Heart right ventricle (tissue), 16 donors: ENCODE results near the gene USP28. TPM values are rescaled to one million over a fixed set of nuclear protein-coding genes. Genes with fewer than 3 reads are reported as not detected.

Source experiments
- ATAC-seq, 8 donors: fragments of 200-7000 bp; cut with Tn5 transposase; one replicate each; pipeline ENCODE4 v1.9.1; 2020; ENCODE audit warnings: mild to moderate bottlenecking in 8 of 8, moderate library complexity in 8 of 8, moderate number of reproducible peaks in 1 of 8
- DNase-seq, 2 donors: peaks; one replicate each; pipeline ENCODE4 v3.0.0-alpha.2; 2020
- H3K27ac ChIP-seq, 10 donors: fragments of 200-600 bp; sonication (generic) in 2 of 10; one replicate each; pipeline versions ENCODE4 v1.5.0 to v1.8.0; 2020 to 2022; ENCODE audit warnings: mild to moderate bottlenecking in 3 of 10
- H3K27me3 ChIP-seq, 7 donors: fragments of 200-600 bp; one replicate each; pipeline ENCODE4 v1.8.0; 2021 to 2022; ENCODE audit warnings: mild to moderate bottlenecking in 2 of 7
- H3K36me3 ChIP-seq, 9 donors: fragments of 200-600 bp; sonication (generic) in 1 of 9; one replicate each; pipeline versions ENCODE4 v1.5.0 to v1.8.0; 2020 to 2022; ENCODE audit warnings: mild to moderate bottlenecking in 2 of 9
- H3K4me1 ChIP-seq, 9 donors: fragments of 200-600 bp; sonication (generic) in 1 of 9; one replicate each; pipeline versions ENCODE4 v1.5.0 to v1.8.0; 2020 to 2022; ENCODE audit warnings: mild to moderate bottlenecking in 4 of 9
- H3K4me3 ChIP-seq, 10 donors: fragments of 200-600 bp; sonication (generic) in 2 of 10; one replicate each; pipeline versions ENCODE4 v1.5.0 to v1.8.0; 2020 to 2022; ENCODE audit warnings: mild to moderate bottlenecking in 7 of 10, moderate library complexity in 2 of 10
- H3K9me3 ChIP-seq, 11 donors: fragments of 200-600 bp in 10 of 11; sonication (generic) in 2 of 11; one replicate each; pipeline versions ENCODE4 v1.5.0 to v1.8.0; 2013 to 2022; ENCODE audit warnings: mild to moderate bottlenecking in 2 of 11, control low read depth in 1 of 11, moderate library complexity in 1 of 11
- WGBS, 2 donors: extraction: QIAGEN DNeasy Blood & Tissue Kit; methylation state at CpG; one replicate each; pipeline ENCODE4 v1.1.7; 2013; ENCODE audit warnings: inconsistent platforms in 1 of 2; 5-methylcytosine and 5-hydroxymethylcytosine counted together
- intact Hi-C, 10 donors: fragments of 100-400 bp; cut with DNase I; formaldehyde crosslinking; loops; one replicate each; pipeline versions ENCODE4 v1.11.1 to v1.14.2; 2022
- polyA plus RNA-seq, 2 donors: library from polyadenylated mRNA; stranded (reverse); fragments of 200-250 nt; gene quantifications; one replicate each; pipeline ENCODE4 v1.2.3, GENCODE V29; 2013
- total RNA-seq, 10 donors: library from RNA; stranded (reverse); fragmentation: NEBNext Ultra II Directional in 3 of 10; extraction: Animal tissue kit (Norgen Biotek cat#: 25700) in 3 of 10; gene quantifications; one replicate each; pipeline versions ENCODE4 v1.2.1 to v1.2.4, GENCODE V29; 2021 to 2023
- TF ChIP-seq, protein P1 (sequence below), 9 donors: fragments of 200-600 bp; sonication (generic) in 2 of 9; IDR thresholded peaks; one replicate each; pipeline versions ENCODE4 v1.5.0 to v1.8.0; 2021 to 2022; ENCODE audit warnings: antibody characterized with exemption in 9 of 9, mild to moderate bottlenecking in 5 of 9, moderate library complexity in 1 of 9
- donor health status: Arrhythmogenic right ventricular cardiomyopathy.
- donor health status: ischemic (EF 13 %, LVEDD 7.1; RV severe dilation, severe dysfunction).
- donor health status: healthy with polysubstance abuse.
- donor health status: DM: no; HTN: yes; CAD: no.
- donor health status: DM: no; HTN: no; CAD: no.
- donor health status: ischemic (EF 25% LVEDD 6.9; RV normal size, moderate dysfunction).
- donor health status: ischemic (EF 25% LVEDD 5.7; RV mildly dilated, moderate dysfunction).
- donor health status: healthy.
- donor health status: DM: yes; HTN: yes; CAD: no.
- donor health status: Ischemic cardiomyopathy.
- donor health status: ischemic (EF 35%, LVEDD 5.7; RV mildly dilated, moderate dysfunction).
- donor health status: nonischemic (EF 11% LVEDD 7.7; RV severe dilation, severe dysfunction).
- donor health status: DM: yes; HTN: yes; CAD: no.
- donor health status: PGD.
- donor health status: ischemic (EF 29% LVEDD 5.4; RV normal size, mild dysfunction).
- donor health status: nonischemic (EF 23%, LVEDD 6.1; RV moderate dilation, normal function).

The USP28 gene
- total and polyA plus RNA-seq, 12 donors = 29.2 to 174 (median 132) TPM

DNA sequence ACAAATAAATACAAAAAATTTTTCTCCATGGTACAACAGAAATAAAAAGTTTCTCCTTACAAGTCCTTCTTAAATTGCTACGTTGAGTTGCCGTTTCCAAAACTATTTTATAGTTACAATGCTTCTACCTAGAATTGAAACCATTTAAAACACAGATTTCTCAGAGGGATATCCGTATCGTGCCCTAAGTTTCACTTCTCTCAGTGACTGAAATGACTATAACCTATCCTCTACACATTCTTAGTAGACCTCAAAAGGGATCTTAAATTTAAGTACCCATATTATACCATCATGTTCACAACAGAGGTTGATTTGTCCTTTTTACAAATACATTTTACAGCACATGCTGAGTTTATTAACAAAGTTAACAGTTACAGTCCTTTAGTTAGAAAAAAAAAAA is 44.1 kb downstream of the USP28 start:
- TF ChIP-seq, protein P1, sequence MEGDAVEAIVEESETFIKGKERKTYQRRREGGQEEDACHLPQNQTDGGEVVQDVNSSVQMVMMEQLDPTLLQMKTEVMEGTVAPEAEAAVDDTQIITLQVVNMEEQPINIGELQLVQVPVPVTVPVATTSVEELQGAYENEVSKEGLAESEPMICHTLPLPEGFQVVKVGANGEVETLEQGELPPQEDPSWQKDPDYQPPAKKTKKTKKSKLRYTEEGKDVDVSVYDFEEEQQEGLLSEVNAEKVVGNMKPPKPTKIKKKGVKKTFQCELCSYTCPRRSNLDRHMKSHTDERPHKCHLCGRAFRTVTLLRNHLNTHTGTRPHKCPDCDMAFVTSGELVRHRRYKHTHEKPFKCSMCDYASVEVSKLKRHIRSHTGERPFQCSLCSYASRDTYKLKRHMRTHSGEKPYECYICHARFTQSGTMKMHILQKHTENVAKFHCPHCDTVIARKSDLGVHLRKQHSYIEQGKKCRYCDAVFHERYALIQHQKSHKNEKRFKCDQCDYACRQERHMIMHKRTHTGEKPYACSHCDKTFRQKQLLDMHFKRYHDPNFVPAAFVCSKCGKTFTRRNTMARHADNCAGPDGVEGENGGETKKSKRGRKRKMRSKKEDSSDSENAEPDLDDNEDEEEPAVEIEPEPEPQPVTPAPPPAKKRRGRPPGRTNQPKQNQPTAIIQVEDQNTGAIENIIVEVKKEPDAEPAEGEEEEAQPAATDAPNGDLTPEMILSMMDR (IDR thresholded peaks at IDR 0.05) = no peak
- Histone ChIP-seq H3K27ac (no peak overlapping the region), H3K36me3 (peaks cover 0 to 100% (median 33%) of the 10 kb centered on the region in 9 donors), H3K4me1 (peaks cover 0 to 8% (median 0%) of the 10 kb centered on the region in 9 donors), H3K4me3 (no peak overlapping the region), H3K27me3 (no peaks in the 10 kb centered on the region), H3K9me3 (no peaks in the 10 kb centered on the region)
- ATAC-seq (no peak), DNase-seq (no peak)
- intact Hi-C loops = no loop called here
- WGBS, 2 donors = 90 to 93% methylated on average over 4 of the region's 4 CpGs

DNA sequence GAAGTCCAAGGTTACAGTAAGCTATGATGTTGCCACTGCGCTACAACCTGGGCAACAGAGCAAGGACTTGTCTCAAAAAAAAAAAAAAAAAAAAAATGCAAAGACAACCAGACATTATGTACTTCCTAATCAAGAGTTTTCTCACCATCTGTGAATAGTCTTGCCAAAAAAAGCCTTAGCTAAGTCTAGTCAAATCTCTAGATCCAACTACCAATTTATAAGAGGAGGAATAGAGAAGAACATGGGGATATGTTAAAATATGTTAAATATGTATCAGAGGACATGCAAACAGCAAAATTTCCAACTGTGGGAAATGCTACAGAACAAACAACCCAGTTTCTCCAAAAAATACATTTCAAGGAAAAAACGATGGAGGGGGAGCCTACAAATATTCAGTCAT is 45.6 kb downstream of the USP28 start:
- ATAC-seq = no peak
- H3K27ac ChIP-seq = no peak overlapping the region
- WGBS, 2 donors = 84 to 87% methylated on average over 2 of the region's 2 CpGs

DNA sequence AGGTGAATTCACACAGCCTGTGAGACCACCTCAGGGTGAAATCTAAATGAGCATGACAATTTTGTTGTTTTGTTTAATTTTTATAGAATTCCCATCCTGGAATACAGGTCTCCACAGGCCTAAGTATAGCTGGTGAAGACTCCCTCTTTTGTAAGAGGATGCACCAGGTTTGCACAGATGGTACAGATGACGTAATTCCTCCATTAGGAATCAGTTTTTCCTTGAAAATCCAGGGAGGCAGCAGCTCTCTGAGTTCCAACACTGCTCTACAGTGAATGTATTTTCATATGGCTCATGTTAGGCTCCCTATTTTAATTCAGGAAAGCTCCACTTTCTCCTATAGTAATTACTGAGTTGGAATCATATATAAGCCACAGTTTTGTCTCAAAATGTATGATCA is 47.2 kb downstream of the USP28 start:
- Histone ChIP-seq H3K27me3 (no peaks in the 10 kb centered on the region), H3K9me3 (no peaks in the 10 kb centered on the region), H3K4me1 (peaks cover 0 to 10% (median 0%) of the 10 kb centered on the region in 9 donors), H3K36me3 (peaks cover 0 to 100% (median 32%) of the 10 kb centered on the region in 9 donors), H3K27ac (no peak overlapping the region), H3K4me3 (no peak overlapping the region)
- TF ChIP-seq, protein P1 (IDR thresholded peaks at IDR 0.05) = no peak
- DNase-seq (no peak), ATAC-seq (no peak)
- WGBS, 2 donors = 98 to 100% methylated on average over 1 of the region's 1 CpG
- intact Hi-C loops = no loop called here

More for the DNA sequence above, 45.6 kb downstream of the USP28 start:
- TF ChIP-seq, protein P1 (IDR thresholded peaks at IDR 0.05) = no peak
- H3K4me1 ChIP-seq = peaks cover 0 to 10% (median 0%) of the 10 kb centered on the region in 9 donors
- H3K27me3 ChIP-seq = no peaks in the 10 kb centered on the region
- intact Hi-C loops = no loop called here
- H3K9me3 ChIP-seq = no peaks in the 10 kb centered on the region
- H3K36me3 ChIP-seq = peaks cover 0 to 100% (median 42%) of the 10 kb centered on the region in 9 donors
- no peak overlapping the region for H3K4me3 ChIP-seq
- DNase-seq = no peak

DNA sequence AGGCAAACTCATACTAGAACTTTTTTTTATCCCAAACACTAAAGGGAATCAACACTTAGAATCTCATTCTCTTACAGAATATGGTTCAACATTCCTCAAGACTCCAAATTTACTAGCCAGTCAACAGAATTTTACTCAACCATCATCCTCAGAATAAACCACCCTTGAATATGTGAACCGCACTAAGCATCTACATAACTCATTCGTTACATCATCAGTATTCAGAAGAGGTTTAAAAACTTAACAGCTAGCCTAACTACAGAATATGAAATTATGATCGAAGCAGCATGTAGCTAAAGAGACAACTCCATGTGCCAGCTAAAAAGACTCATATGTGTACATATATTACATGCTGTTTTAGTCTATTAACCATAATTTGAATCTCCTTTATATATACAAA is 47.9 kb downstream of the USP28 start:
- no peak for ATAC-seq
- Histone ChIP-seq H3K27me3 (no peaks in the 10 kb centered on the region), H3K9me3 (no peaks in the 10 kb centered on the region), H3K4me3 (no peak overlapping the region), H3K27ac (no peak overlapping the region), H3K36me3 (peaks cover 0 to 100% (median 36%) of the 10 kb centered on the region in 9 donors), H3K4me1 (peaks cover 0 to 10% (median 0%) of the 10 kb centered on the region in 9 donors)
- intact Hi-C loops = no loop called here
- 96 to 97% methylated on average over 3 of the region's 3 CpGs for WGBS, 2 donors
- DNase-seq = no peak
- TF ChIP-seq, protein P1 (IDR thresholded peaks at IDR 0.05) = no peak
